Kidney (tissue), 14 donors: Measurements from ENCODE around the gene PTH1R. TPM values are rescaled to one million over a fixed set of nuclear protein-coding genes. Genes with fewer than 3 reads are reported as not detected.

Experiments used
- DNase-seq, 5 donors: peaks; one replicate each; pipeline ENCODE4 v3.0.0-alpha.2; 2013 to 2020
- FAIRE-seq: peaks from 2 replicates; lab custom pipeline; 2012; peaks lifted over from hg19 to GRCh38; lab: Jason Lieb, UNC
- H3K27ac ChIP-seq, 2 donors: one replicate each; pipeline ENCODE4 v1.7.0; 2013; ENCODE audit warnings: low read depth in 2 of 2, low read length in 2 of 2, inconsistent platforms in 1 of 2
- H3K27me3 ChIP-seq: one replicate; pipeline ENCODE4 v1.7.1; 2013; ENCODE audit warnings: low read length, inconsistent platforms; ENCODE audit not compliant: control insufficient read depth, insufficient read depth
- H3K36me3 ChIP-seq, 3 donors: one replicate each; pipeline versions ENCODE4 v1.7.0 to v1.7.1; 2013; ENCODE audit warnings: low read length in 3 of 3, control low read depth in 1 of 3, inconsistent platforms in 1 of 3; ENCODE audit not compliant: insufficient read depth in 3 of 3, control insufficient read depth in 2 of 3
- H3K4me1 ChIP-seq, 3 donors: one replicate each; pipeline versions ENCODE4 v1.7.0 to v1.7.1; 2013; ENCODE audit warnings: low read length in 3 of 3, inconsistent platforms in 1 of 3, low read depth in 1 of 3; ENCODE audit not compliant: control insufficient read depth in 2 of 3, insufficient read depth in 2 of 3
- H3K4me3 ChIP-seq, 3 donors: one replicate each; pipeline versions ENCODE4 v1.7.0 to v1.8.1; 2013; ENCODE audit warnings: low read length in 3 of 3, control low read depth in 1 of 3, inconsistent platforms in 1 of 3
- H3K9ac ChIP-seq, 3 donors: one replicate each; pipeline versions ENCODE4 v1.7.0 to v1.7.1; 2013; ENCODE audit warnings: low read length in 3 of 3, control low read depth in 1 of 3, inconsistent platforms in 1 of 3
- H3K9me3 ChIP-seq, 3 donors: one replicate each; pipeline versions ENCODE4 v1.7.0 to v1.7.1; 2013; ENCODE audit warnings: low read length in 3 of 3, control low read depth in 1 of 3, inconsistent platforms in 1 of 3; ENCODE audit not compliant: control insufficient read depth in 2 of 3, insufficient read depth in 1 of 3
- CTCF ChIP-seq: IDR thresholded peaks from 3 replicates; pipeline ENCODE4 v1.5.1; 2012; ENCODE audit warnings: mild to moderate bottlenecking, moderate library complexity, borderline replicate concordance; ENCODE audit not compliant: insufficient read depth; ENCODE audit errors: extremely low read depth
- intact Hi-C: fragments of 100-400 bp; cut with DNase I; formaldehyde crosslinking; loops from one replicate; pipeline ENCODE4 v1.11.1; 2022
- polyA plus RNA-seq: library from polyadenylated mRNA; stranded (reverse); fragments of 350-450 nt; fragmentation: Illumina TruSeq; extraction: RNeasy Lipid Tissue Mini Kit (QIAGEN cat#74804); gene quantifications from one replicate; pipeline ENCODE4 v1.2.3, GENCODE V29; 2014; ENCODE audit warnings: low read depth, low replicate concordance; ENCODE audit not compliant: insufficient read depth
- total RNA-seq: library from RNA; stranded (reverse); fragmentation: NEBNext Ultra II Directional; extraction: Animal tissue kit (Norgen Biotek cat#: 25700); gene quantifications from one replicate; pipeline ENCODE4 v1.2.1, GENCODE V29; 2021
- donor health status: control.
- donor health status: control.
- donor health status: control.
- donor health status: control.
- donor health status: control.
- donor health status: DM: yes; HTN: yes; CAD: no.
- donor health status: Normal renal cell carcinoma (clear cell type).

Gene PTH1R
- total and polyA plus RNA-seq, 2 donors from 2014 or later, result 286 to 1,885 TPM

- intact Hi-C loops, result no loop called here
- Histone ChIP-seq H3K27ac (peak overlapping the region; percentile 93 to 100), H3K36me3 (no peaks in the 10 kb centered on the region), H3K9me3 (no peaks in the 10 kb centered on the region), H3K9ac (peak overlapping the region in 2 of 3 donors; percentile 38 to 90), H3K4me3 (peak overlapping the region in 1 of 3 donors; percentile 3), H3K4me1 (peaks cover 9 to 72% (median 70%) of the 10 kb centered on the region in 3 donors), H3K27me3 (no peaks in the 10 kb centered on the region)
- TF ChIP-seq CTCF, result no peak
- FAIRE-seq, result no peak
- peak in 4 of 5 donors; percentile 61 to 93 (median 69) for DNase-seq
Measured at GRCh38 chr3:46876313-46877300, 914 bp upstream of the PTH1R start.

GRCh38 chr3:46878781-46879436 lies 1.4 kb downstream of the PTH1R start:
- Histone ChIP-seq H3K4me3 (peak overlapping the region in 1 of 3 donors; percentile 61), H3K27ac (peak overlapping the region; percentile 93 to 100), H3K9ac (peak overlapping the region in 1 of 3 donors; percentile 96), H3K9me3 (no peaks in the 10 kb centered on the region), H3K27me3 (no peaks in the 10 kb centered on the region), H3K4me1 (peaks cover 9 to 53% (median 52%) of the 10 kb centered on the region in 3 donors), H3K36me3 (no peaks in the 10 kb centered on the region)
- FAIRE-seq (no peak), DNase-seq (peak; percentile 58 to 92 (median 77))
- no peak for TF ChIP-seq CTCF
- intact Hi-C loops, result no loop called here

GRCh38 chr3:46880884-46881595 lies 3.5 kb downstream of the PTH1R start:
- TF ChIP-seq CTCF, result no peak
- peak overlapping the region; percentile 93 to 100 for H3K27ac ChIP-seq
- peak overlapping the region; percentile 44 to 86 (median 61) for H3K4me3 ChIP-seq
- DNase-seq (peak in 1 of 5 donors; percentile 73), FAIRE-seq (no peak)
- no peaks in the 10 kb centered on the region for H3K27me3 ChIP-seq
- intact Hi-C loops, result no loop called here
- no peaks in the 10 kb centered on the region for H3K9me3 ChIP-seq
- peak overlapping the region; percentile 7 to 96 (median 84) for H3K9ac ChIP-seq
- H3K4me1 ChIP-seq, result peaks cover 5 to 52% (median 32%) of the 10 kb centered on the region in 3 donors
- no peaks in the 10 kb centered on the region for H3K36me3 ChIP-seq
